ENCODE data around the gene RUVBL1. TPM values are rescaled to one million over a fixed set of nuclear protein-coding genes. Genes with fewer than 3 reads are reported as not detected.

RUVBL1 gene
- total and polyA plus RNA-seq, 10 of the 15 experiments (the other 5 are each of a cell fraction or from before 2014, with no cell fraction given): 15.2 to 142 (median 84.2) TPM

- Histone ChIP-seq H3K79me2 (ENCODE audit: control insufficient read depth, insufficient read depth, low read length) (peaks cover 9% of the 10 kb centered on the region), H3K4me2 (ENCODE audit: control insufficient read depth, insufficient read depth) (no peak overlapping the region), H3K27me3 (replicated peaks in 1 of 2; ENCODE audit: control insufficient read depth in 2 of 2, insufficient read depth in 2 of 2, low read length in 1 of 2) (no peaks in the 10 kb centered on the region), H4K20me1 (ENCODE audit: control insufficient read depth, insufficient read depth) (no peaks in the 10 kb centered on the region), H3K9me3 (replicated peaks; ENCODE audit: control insufficient read depth, insufficient read depth, low read length) (no peaks in the 10 kb centered on the region; the same call in 2 of the 3 replicates), H3K9ac (ENCODE audit: control insufficient read depth, insufficient read depth, low read length) (no peak overlapping the region), H3K4me1 (ENCODE audit: control insufficient read depth, insufficient read depth, low read length) (peaks cover 3% of the 10 kb centered on the region; the same call in 1 of the 2 replicates), H3K4me3 (no peak overlapping the region), H3K27ac (ENCODE audit: control insufficient read depth, insufficient read depth) (no peak overlapping the region), H2AFZ (ENCODE audit: control insufficient read depth, low read depth, low read length) (no peak overlapping the region), H3K36me3 (ENCODE audit: control insufficient read depth in 2 of 2, insufficient read depth in 2 of 2, low read length in 1 of 2) (peaks cover 0 to 5% of the 10 kb centered on the region in 2 experiments; a peak in 1 of 4 replicates)
- ATAC-seq (no peak), FAIRE-seq (no peak), DNase-seq (ENCODE audit: low read depth, low spot score) (no peak)
- intact Hi-C loops (cut with micrococcal nuclease; ENCODE audit: unreplicated experiment): no loop called here
- in situ Hi-C loops (cut with MboI): no loop called here
- no TSS peak for BruUV-seq (replicated peaks)
- ChIA-PET SMC1A (ENCODE audit: uncharacterized antibody, unreplicated experiment) (interaction anchor here (1.0 to 1.6 kb wide), 2 partner anchors 32 to 152 kb away, joined by 4 read pairs; partner anchors contain the start of gene RUVBL1), POLR2A (no interaction called here), RAD21 (ENCODE audit: unreplicated experiment) (no interaction called here), CTCF (interaction anchor here (0.6 to 1.2 kb wide), 3 partner anchors 22 to 92 kb away, joined by 3 read pairs; no protein-coding TSS in a partner anchor)
- 97% methylated on average over 3 of the region's 3 CpGs for WGBS (ENCODE audit: insufficient coverage, insufficient replicate concordance, low lambda C conversion rate, missing lambda C conversion rate)
- no peak for TF ChIP-seq EGR1 (IDR thresholded peaks at IDR 0.05; ENCODE audit: borderline replicate concordance in 1 of 2, low read depth in 2 of 2, low read length in 2 of 2)
- TF ChIP-seq NFYB (IDR thresholded peaks at IDR 0.05; ENCODE audit: insufficient read depth, low read depth, low read length): no peak
- TF ChIP-seq TBL1XR1 (IDR thresholded peaks at IDR 0.05; ENCODE audit: low read depth, low read length): no peak
- no peak for TF ChIP-seq FOXM1 (IDR thresholded peaks at IDR 0.05; ENCODE audit: low read depth, low read length)
- TF ChIP-seq CBX5 (IDR thresholded peaks at IDR 0.05; ENCODE audit: low read depth): no peak
- TF ChIP-seq SPI1 (IDR thresholded peaks at IDR 0.05; ENCODE audit: borderline replicate concordance, insufficient read depth, low read depth, low read length): no peak
- TF ChIP-seq HCFC1 (IDR thresholded peaks at IDR 0.05; ENCODE audit: low read length): no peak
- no peak for TF ChIP-seq BHLHE40 (IDR thresholded peaks at IDR 0.05; ENCODE audit: borderline replicate concordance in 1 of 2, low read depth in 2 of 2, low read length in 1 of 2)
- no peak for TF ChIP-seq ZBED1 (IDR thresholded peaks at IDR 0.05; ENCODE audit: borderline replicate concordance)
- no peak for TF ChIP-seq E2F4 (IDR thresholded peaks at IDR 0.05; ENCODE audit: low read depth, low read length)
- no peak for TF ChIP-seq E4F1 (IDR thresholded peaks at IDR 0.05; ENCODE audit: borderline replicate concordance, partially characterized antibody)
- no peak for TF ChIP-seq ZNF207 (IDR thresholded peaks at IDR 0.05; ENCODE audit: borderline replicate concordance)
- no peak for TF ChIP-seq IKZF2 (IDR thresholded peaks at IDR 0.05)
- TF ChIP-seq MXI1 (IDR thresholded peaks at IDR 0.05; ENCODE audit: low read depth, low read length): no peak
- no peak for TF ChIP-seq BCL3 (IDR thresholded peaks at IDR 0.05; ENCODE audit: borderline replicate concordance, insufficient read depth, low read depth, low read length, poor library complexity, severe bottlenecking)
Measured at GRCh38 chr3:128155616-128156360, 32.2 kb upstream of the RUVBL1 start.
